Measurements from ENCODE around the gene TBC1D7.

Gene TBC1D7

DNA sequence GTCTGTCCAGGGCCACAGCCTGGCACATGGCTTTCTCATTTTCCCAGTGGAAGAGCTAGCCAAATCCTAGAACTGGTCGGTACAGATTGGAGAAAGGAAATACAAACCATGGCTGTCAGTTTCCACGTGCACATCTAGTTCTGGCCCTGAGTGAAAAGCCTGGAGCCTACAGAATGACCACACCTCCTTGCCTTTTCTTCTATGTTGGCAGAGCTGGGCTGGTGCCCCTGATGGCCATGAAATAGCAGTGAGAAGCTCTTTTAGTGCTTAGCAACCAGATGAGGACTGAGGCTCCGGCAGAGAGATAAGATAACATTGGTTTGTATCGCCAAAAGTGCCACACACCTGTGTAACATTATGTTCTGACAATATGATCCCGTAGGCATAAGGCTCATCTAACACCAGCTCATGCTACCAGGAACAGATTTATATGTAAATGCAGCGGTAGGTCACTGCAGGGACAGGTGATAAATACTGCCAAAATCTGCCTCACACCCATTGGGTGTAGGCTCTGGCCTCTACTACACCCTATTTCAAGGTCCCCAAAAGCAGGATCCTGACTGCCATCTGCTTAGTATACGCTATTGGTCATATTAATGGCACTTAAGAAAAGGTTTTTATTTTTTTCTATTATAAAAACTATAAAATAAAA lies 39.9 kb upstream of the TBC1D7 start:
- H3K4me3 ChIP-seq (ENCODE audit: low read length), result no peak overlapping the region
- H3K36me3 ChIP-seq (ENCODE audit: control insufficient read depth, insufficient read depth, low read length), result peaks cover 2% of the 10 kb centered on the region
- no peak overlapping the region for H3K27ac ChIP-seq (ENCODE audit: low read depth, low read length)
- no peaks in the 10 kb centered on the region for H3K27me3 ChIP-seq (ENCODE audit: control insufficient read depth, insufficient read depth, low read length)
- H3K9ac ChIP-seq (ENCODE audit: low read length), result no peak overlapping the region
- H3K4me1 ChIP-seq (ENCODE audit: control insufficient read depth, insufficient read depth, low read length), result no peaks in the 10 kb centered on the region

DNA sequence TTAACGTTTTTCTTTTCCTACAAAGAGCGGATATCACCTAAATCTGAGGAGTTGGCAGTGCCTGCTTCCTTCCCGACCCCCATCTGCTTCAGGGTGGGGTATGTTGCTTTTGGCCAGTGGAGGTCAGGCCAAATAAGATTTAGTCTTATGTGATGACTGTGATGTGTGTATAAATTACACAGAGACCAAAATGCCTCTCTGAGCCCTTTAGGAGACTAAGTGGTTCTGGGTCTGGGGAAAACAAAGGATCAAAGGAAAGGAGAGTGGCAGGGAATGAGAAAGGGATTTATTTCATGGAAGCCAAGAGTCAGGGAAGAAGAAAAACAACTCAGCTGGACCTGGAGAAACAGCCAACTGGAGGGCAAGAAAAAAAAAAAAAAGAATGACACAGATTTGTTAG lies 39.1 kb upstream of the TBC1D7 start:
- H3K27me3 ChIP-seq (ENCODE audit: control insufficient read depth, insufficient read depth, low read length), result no peaks in the 10 kb centered on the region
- peaks cover 2% of the 10 kb centered on the region for H3K36me3 ChIP-seq (ENCODE audit: control insufficient read depth, insufficient read depth, low read length)
- no peak overlapping the region for H3K27ac ChIP-seq (ENCODE audit: low read depth, low read length)
- no peaks in the 10 kb centered on the region for H3K4me1 ChIP-seq (ENCODE audit: control insufficient read depth, insufficient read depth, low read length)
- no peak overlapping the region for H3K9ac ChIP-seq (ENCODE audit: low read length)
- H3K4me3 ChIP-seq (ENCODE audit: low read length), result no peak overlapping the region

DNA sequence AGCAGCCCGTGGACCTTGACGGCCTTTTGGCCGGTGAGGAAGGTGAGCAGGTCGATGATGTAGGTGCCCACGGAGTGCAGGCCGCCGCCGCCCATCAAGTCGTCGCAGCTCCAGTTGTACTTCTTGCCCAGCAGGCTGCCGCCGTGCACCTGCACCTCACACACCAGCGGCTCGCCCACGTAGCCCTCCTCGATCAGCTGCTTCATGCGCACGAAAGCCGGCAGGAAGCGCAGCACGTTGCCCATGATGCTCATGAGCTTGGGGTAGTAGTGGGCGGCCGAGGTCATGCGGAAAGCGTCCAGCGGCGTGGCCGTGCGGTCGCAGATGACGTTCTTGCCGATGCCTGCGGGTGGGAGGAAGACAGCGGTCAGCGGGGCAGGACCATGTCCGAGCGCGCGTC lies 37.0 kb upstream of the TBC1D7 start:
- Histone ChIP-seq H3K27me3 (ENCODE audit: control insufficient read depth, insufficient read depth, low read length) (no peaks in the 10 kb centered on the region), H3K4me3 (ENCODE audit: low read length) (no peak overlapping the region), H3K9ac (ENCODE audit: low read length) (no peak overlapping the region), H3K36me3 (ENCODE audit: control insufficient read depth, insufficient read depth, low read length) (peaks cover 2% of the 10 kb centered on the region), H3K27ac (ENCODE audit: low read depth, low read length) (no peak overlapping the region), H3K4me1 (ENCODE audit: control insufficient read depth, insufficient read depth, low read length) (no peaks in the 10 kb centered on the region)

DNA sequence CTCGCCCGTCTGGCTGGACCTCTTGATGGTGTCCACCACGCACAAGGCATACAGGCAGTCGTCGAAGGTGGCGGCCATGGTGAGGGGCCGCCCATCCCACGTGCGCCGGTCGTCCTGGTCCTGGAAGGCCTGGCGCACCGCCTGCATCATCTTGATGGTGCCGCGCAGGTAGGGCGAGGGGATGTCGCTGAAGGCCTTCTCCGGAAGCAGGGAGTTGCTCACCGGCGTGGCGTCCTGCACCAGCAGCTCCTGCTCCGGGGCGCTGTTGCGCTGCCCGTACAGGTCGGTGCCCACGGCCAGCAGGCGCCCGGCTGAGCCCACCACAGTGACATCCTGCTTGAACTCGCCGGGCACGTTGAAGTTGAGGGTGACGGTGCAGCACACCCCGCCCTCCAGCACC lies 36.5 kb upstream of the TBC1D7 start:
- H3K4me1 ChIP-seq (ENCODE audit: control insufficient read depth, insufficient read depth, low read length), result no peaks in the 10 kb centered on the region
- H3K36me3 ChIP-seq (ENCODE audit: control insufficient read depth, insufficient read depth, low read length), result peaks cover 2% of the 10 kb centered on the region
- H3K27me3 ChIP-seq (ENCODE audit: control insufficient read depth, insufficient read depth, low read length), result no peaks in the 10 kb centered on the region
- H3K9ac ChIP-seq (ENCODE audit: low read length), result no peak overlapping the region
- no peak overlapping the region for H3K27ac ChIP-seq (ENCODE audit: low read depth, low read length)
- no peak overlapping the region for H3K4me3 ChIP-seq (ENCODE audit: low read length)

DNA sequence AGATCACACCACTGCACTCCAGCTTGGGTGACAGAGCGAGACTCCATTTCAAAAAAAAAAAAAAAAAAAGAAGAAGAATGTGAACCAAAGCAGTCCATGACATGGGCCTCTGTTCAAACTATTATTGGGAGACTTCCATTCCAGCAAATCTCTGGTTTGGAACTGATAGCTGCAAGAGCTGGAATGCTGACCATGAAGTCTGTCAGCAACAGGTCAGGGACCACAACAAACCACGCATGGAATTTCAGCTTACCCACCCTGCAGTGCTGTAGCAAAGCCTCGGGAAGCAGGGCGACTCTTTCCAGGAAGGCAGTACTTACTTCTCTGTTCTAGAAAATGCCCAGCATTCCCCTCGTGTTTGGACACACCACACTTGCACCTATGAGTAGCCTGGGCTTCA lies 34.1 kb upstream of the TBC1D7 start:
- no peaks in the 10 kb centered on the region for H3K27me3 ChIP-seq (ENCODE audit: control insufficient read depth, insufficient read depth, low read length)
- H3K36me3 ChIP-seq (ENCODE audit: control insufficient read depth, insufficient read depth, low read length), result peaks cover 2% of the 10 kb centered on the region
- H3K4me1 ChIP-seq (ENCODE audit: control insufficient read depth, insufficient read depth, low read length), result no peaks in the 10 kb centered on the region
- no peak overlapping the region for H3K4me3 ChIP-seq (ENCODE audit: low read length)
- H3K27ac ChIP-seq (ENCODE audit: low read depth, low read length), result no peak overlapping the region
- H3K9ac ChIP-seq (ENCODE audit: low read length), result no peak overlapping the region

DNA sequence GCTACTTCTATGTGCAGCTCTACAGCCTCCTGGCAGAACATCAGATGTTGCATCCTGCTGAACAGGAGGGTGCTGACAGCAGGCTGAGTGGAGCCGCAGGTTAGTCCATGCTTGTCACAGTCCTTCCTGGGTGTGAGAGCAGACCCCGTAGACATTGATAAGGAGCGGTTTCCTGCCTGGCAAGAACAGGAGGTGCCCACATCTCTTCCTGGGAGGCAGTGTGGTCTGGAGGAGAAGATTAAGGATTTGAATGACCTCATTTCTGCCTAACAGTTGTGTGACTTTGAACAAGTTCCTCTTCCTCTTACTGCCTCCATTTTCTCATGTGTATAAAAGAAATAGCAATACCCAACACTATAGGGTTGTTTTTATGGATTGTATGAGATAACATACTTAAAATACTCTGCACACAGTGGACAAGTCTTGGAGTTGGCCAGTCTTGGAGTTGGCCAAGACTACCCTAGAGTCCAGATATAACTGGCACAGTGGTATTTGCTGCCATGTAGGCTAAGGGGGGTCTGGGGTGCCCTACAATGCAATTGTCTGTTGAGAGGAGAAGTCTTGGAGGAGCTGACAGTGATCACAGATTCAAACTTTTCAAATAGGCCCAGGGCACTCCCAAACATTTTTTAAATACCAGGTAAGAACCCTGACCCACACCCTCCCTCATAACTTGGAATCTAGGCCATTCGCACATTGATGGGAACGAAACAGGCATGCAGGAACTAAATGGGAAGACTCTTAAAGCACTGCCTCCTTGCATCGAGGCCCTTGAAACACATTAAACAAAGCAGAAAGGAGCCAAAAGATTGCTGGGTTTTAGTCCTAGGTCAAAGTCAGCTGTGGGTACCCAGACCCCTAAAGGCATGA lies 32.6 kb upstream of the TBC1D7 start:
- H3K36me3 ChIP-seq (ENCODE audit: control insufficient read depth, insufficient read depth, low read length), result peaks cover 2% of the 10 kb centered on the region
- no peak overlapping the region for H3K4me3 ChIP-seq (ENCODE audit: low read length)
- H3K27ac ChIP-seq (ENCODE audit: low read depth, low read length), result no peak overlapping the region
- H3K4me1 ChIP-seq (ENCODE audit: control insufficient read depth, insufficient read depth, low read length), result no peaks in the 10 kb centered on the region
- no peaks in the 10 kb centered on the region for H3K27me3 ChIP-seq (ENCODE audit: control insufficient read depth, insufficient read depth, low read length)
- no peak overlapping the region for H3K9ac ChIP-seq (ENCODE audit: low read length)

DNA sequence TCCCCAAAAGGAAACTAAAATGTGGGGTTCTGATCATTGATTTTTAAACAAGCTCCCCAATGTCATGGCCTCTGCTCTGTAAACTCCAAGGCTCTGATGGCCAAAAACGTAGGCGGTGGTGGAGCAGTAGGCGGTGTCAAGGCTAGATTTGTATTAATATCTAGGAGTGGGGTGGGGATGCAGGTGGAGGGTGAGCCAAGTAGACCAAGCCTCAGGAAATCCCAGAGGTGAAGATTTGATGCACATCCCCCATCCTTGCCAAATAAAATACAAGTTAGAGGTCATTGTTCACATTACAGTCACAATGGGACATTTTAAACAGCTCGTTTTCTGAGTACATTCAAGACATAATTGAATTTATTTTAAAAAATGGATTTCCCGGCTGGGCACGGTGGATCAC lies 30.9 kb upstream of the TBC1D7 start:
- no peak overlapping the region for H3K4me3 ChIP-seq (ENCODE audit: low read length)
- H3K9ac ChIP-seq (ENCODE audit: low read length), result no peak overlapping the region
- H3K27ac ChIP-seq (ENCODE audit: low read depth, low read length), result no peak overlapping the region
- H3K27me3 ChIP-seq (ENCODE audit: control insufficient read depth, insufficient read depth, low read length), result no peaks in the 10 kb centered on the region
- peaks cover 2% of the 10 kb centered on the region for H3K36me3 ChIP-seq (ENCODE audit: control insufficient read depth, insufficient read depth, low read length)
- peaks cover 3% of the 10 kb centered on the region for H3K4me1 ChIP-seq (ENCODE audit: control insufficient read depth, insufficient read depth, low read length)

DNA sequence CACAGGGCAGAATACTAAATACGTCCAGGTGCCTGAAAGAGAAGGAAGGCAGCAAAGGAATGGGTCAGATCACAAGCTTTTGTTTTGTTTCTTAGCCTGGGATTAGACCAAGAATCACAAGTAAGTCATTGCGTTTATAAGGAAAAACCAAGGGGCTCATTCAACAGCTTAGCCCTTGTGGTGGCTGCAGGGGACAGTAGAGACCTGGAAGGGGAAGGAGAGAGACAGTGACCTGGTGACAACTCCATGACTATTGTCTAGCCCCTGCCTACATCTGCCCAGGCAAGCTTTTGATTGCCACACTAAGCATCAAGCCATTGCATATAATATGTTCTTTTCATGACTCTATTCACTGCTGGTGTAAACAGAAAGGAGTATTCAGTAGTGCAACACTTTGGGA lies 30.2 kb upstream of the TBC1D7 start:
- no peak overlapping the region for H3K27ac ChIP-seq (ENCODE audit: low read depth, low read length)
- no peak overlapping the region for H3K4me3 ChIP-seq (ENCODE audit: low read length)
- no peaks in the 10 kb centered on the region for H3K36me3 ChIP-seq (ENCODE audit: control insufficient read depth, insufficient read depth, low read length)
- H3K9ac ChIP-seq (ENCODE audit: low read length), result no peak overlapping the region
- peaks cover 3% of the 10 kb centered on the region for H3K4me1 ChIP-seq (ENCODE audit: control insufficient read depth, insufficient read depth, low read length)
- H3K27me3 ChIP-seq (ENCODE audit: control insufficient read depth, insufficient read depth, low read length), result no peaks in the 10 kb centered on the region

DNA sequence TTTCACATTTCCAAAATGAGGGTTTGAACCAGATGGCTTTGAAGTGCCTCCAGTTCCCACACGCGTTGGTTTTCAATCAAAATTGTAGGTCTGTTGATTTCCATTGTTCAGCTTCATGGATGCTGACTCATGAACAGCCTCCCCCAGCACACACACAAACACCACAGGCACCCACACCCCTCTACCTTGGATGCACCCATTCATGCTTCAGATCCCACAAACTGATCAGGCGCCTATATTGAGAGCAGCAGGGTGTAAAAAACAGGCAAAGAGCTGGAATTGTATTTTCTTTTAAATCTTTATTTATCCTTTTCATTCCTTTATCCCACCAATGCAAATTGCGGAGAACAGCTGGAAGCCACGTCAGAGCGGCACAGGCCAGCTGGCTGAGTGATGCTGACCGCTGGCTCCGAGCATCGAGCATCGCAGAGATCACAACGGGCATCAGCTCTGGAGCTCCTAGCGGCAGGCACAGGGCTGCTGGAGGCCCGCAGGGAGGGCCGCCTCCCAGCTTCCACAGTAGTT lies 29.3 kb upstream of the TBC1D7 start:
- H3K9ac ChIP-seq (ENCODE audit: low read length), result no peak overlapping the region
- no peaks in the 10 kb centered on the region for H3K36me3 ChIP-seq (ENCODE audit: control insufficient read depth, insufficient read depth, low read length)
- H3K27ac ChIP-seq (ENCODE audit: low read depth, low read length), result no peak overlapping the region
- H3K4me1 ChIP-seq (ENCODE audit: control insufficient read depth, insufficient read depth, low read length), result peaks cover 3% of the 10 kb centered on the region
- H3K4me3 ChIP-seq (ENCODE audit: low read length), result no peak overlapping the region
- no peaks in the 10 kb centered on the region for H3K27me3 ChIP-seq (ENCODE audit: control insufficient read depth, insufficient read depth, low read length)

DNA sequence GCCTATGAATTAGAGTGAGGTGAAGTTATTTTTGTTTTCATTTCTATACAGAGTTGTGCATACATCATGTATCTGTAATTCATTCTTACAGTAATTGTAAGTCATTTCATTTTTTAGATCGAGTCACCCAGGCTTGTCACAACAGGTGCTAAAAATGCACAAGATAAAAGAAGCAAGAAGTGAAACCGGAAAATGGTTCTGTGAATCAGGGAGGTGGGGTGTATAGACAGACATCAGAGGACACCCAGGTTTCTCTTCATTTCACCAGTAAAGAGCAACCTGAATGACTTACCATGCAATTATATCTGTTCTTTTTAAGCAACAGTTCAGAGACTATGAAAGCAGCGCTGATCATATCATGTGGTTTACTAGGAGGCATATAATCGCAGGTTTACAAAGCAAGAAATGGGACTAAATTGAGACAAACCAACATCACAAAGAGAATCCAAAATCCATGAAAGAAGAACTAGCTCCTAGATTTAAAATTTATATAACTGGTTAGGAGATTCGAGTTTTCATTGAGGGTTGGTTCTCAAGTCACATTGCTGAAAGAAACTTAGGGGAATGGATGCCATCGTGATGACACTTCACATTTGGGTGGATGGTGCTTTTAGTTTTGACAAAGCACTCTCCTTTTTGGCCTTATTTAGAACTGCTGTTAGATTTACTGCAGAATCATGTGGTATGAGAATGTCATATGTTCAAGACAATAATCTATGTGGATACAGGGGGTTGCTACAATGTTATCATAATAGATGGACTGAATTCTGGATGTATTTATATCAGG lies 27.9 kb upstream of the TBC1D7 start:
- H3K9ac ChIP-seq (ENCODE audit: low read length), result no peak overlapping the region
- H3K36me3 ChIP-seq (ENCODE audit: control insufficient read depth, insufficient read depth, low read length), result no peaks in the 10 kb centered on the region
- H3K4me1 ChIP-seq (ENCODE audit: control insufficient read depth, insufficient read depth, low read length), result peaks cover 3% of the 10 kb centered on the region
- H3K27me3 ChIP-seq (ENCODE audit: control insufficient read depth, insufficient read depth, low read length), result no peaks in the 10 kb centered on the region
- no peak overlapping the region for H3K4me3 ChIP-seq (ENCODE audit: low read length)
- H3K27ac ChIP-seq (ENCODE audit: low read depth, low read length), result no peak overlapping the region

DNA sequence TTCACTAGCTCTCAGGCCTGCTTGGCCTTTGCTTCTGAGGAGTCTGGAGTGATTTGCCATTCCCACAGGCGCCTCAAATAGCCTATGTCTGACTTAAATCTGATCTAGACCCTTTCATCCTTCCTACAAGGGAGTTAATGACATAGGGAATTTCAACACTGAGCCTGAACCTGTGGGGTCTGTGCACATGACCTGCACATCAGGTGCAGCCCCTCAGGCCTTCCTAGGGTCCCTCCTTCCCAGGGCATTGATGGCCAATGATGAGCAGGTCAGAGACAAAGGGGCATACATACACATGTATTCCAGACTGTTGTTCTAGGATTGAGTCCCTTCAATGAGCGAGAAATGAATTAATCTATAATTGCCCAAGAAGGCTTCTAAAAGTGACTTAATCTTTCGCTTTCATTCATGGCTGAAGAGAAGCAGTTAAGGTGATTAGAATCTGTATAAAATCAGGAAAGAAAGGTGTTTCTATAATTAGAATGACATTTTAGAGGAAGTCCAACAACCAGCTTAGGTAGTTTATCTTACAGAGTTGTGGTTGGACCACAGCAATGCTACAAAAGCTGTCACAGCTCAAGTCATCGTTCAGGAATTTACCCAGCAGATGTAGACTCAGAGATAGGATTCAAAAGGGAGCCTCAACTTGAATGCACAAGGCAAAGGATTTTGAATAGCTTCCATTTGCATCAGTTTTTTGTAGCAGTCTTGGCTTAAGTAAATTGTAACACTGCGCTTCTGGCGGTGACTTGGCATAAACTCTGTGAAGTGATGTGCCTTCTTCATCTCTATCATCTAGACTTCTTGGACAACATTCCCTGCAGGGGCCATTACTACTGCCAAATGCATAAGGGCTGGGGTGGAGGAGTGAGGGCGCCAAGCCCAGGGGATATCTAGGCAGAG lies 27.0 kb upstream of the TBC1D7 start:
- peaks cover 3% of the 10 kb centered on the region for H3K4me1 ChIP-seq (ENCODE audit: control insufficient read depth, insufficient read depth, low read length)
- no peaks in the 10 kb centered on the region for H3K27me3 ChIP-seq (ENCODE audit: control insufficient read depth, insufficient read depth, low read length)
- H3K36me3 ChIP-seq (ENCODE audit: control insufficient read depth, insufficient read depth, low read length), result no peaks in the 10 kb centered on the region
- H3K27ac ChIP-seq (ENCODE audit: low read depth, low read length), result no peak overlapping the region
- no peak overlapping the region for H3K4me3 ChIP-seq (ENCODE audit: low read length)
- no peak overlapping the region for H3K9ac ChIP-seq (ENCODE audit: low read length)
